Hypothalamus (tissue), 51 donors: ENCODE data around the gene MRTFA.
"Not testable (repeated sequence)": the region's sequence is repeated elsewhere in the genome, so short reads cannot be mapped to it uniquely, and the experiment has no call there.

Experiments used
- DNase-seq, 51 donors: peaks; one replicate each; lab custom pipeline; 2025; lab: John Stamatoyannopoulos, UW

Gene MRTFA

DNA sequence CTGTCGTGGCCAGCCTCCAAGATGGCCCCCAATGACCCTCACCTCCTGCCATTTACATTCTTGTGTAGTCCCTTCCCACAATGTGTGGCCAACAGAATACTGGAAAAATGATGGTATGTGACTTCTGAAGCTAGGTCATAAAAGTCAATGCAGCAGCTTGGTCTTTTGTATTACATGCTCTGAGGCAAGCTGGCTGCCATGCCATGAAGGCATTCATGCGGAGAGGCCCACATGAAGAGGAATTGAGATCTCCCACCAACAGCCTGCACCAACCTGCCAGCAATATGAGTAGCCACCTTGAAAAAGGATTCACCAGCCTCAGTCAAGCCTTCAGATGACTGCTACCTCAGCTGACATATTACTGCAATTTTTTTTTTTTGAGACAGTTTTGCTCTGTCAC, 4.6 kb downstream of the MRTFA start:
- no peak for DNase-seq

DNA sequence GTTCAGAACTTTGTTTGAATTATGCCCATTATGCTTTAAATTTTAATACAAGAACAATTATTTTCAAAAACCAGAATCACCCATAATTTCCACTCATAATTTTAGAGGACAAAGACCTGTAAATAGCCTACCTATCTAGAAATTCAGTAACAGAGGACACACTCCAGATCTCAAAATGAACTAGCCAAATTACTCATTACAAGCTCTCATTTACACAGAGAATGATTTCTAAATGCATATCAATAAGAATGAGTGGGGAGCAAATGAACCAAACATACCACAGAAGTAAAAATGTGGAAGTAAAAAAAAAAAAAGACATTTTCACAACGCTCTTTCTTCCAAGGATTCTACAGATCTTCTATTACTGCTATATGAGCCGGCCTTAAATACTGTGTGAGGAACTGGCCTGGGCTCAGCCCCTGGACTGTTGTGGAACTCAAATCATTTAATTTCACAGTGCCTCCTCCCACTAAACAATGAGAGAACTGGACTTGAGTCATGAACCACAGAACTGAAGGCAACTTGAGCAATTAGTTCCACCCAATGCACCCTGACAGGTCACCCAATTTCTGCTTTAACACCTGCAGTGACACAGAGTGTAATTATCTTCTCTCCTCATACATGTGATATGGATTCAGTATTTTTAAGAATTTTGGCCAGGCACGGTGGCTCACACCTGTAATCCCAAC, 8.0 kb downstream of the MRTFA start:
- no peak for DNase-seq

- DNase-seq: no peak
These were observed 8.9 kb downstream of the MRTFA start for GRCh38 chr22:40627612-40628011.

GRCh38 chr22:40626851-40627250, 9.7 kb downstream of the MRTFA start:
- no peak for DNase-seq

- not testable (repeated sequence) for DNase-seq
These were observed 10.7 kb downstream of the MRTFA start for GRCh38 chr22:40625794-40626193.

DNA sequence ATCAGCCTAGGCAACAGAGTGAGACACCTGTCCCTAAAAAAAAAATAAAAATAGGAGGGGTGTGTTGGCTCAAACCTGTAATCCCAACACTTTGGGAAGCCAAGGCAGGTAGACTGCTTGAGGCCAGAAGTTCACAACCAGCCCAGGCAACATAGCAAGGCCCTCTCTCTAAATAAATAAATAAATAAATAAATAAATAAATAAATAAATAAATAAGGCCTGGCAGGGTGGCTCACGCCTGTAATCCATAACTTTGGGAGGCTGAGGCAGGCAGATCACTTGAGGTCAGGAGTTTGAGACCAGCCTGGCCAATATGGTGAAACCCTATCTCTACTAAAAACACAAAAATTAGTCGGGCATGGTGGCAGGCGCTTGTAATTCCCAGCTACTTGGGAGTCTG, 11.2 kb downstream of the MRTFA start:
- not testable (repeated sequence) for DNase-seq

- DNase-seq: no peak
These were observed 11.7 kb downstream of the MRTFA start for GRCh38 chr22:40624770-40625169.

DNA sequence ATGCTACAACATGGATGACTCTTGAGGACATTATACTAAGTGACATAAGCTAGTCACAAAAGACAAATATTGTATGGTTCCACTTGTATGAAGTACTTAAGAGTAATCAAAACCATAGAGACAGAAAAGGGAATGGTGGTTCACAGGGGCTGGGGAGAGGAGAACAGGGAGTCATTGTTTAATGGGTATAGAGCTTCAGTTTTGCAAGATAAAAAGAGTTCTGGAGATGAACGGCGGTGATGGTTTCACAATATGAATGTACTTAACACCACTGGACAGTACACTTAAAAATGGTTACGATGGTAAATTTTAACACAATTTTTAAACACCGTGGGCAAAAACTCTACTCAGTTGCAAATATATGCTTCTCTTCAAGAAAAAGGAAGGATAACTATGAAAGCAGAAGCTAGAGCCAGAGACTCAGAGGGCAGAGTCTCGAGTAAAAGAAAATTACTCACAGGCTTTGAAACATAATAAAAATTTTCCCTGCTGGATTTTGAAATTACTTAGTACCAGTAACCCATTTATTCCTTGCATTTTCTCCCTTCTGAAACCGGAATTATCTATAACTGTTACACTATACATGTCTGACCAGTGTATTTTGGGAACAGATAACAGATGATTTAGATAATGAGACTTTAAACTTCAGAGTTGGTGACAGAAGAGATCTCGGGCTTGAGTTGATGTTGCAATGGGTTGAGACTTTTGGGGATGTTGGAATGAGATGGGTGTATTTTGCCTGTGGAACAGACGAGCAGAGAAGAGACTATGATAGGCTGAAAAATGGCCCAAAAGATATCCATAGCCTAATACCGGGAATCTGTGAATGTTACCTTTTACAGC, 15.0 kb downstream of the MRTFA start:
- DNase-seq: no peak

GRCh38 chr22:40620464-40621046, 16.0 kb downstream of the MRTFA start:
- DNase-seq: no peak

DNA sequence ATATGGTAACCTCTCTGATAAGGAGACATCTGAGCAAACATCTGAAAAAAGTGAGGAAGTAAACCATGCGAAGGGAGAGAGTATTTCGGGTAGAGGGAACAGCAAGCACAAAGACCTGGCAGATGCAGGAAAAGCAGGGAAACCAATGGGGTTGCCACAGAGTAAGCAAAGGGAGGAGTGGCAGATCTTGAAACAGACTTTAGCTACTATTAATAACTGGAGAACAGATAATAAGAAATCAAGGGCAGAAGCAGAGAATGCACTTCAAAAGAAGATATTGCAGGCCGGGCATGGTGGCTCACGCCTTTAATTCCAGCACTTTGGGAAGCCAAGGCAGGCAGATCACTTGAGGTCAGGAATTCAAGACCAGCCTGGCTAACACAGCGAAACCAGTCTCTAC, 18.1 kb downstream of the MRTFA start:
- DNase-seq: no peak

DNA sequence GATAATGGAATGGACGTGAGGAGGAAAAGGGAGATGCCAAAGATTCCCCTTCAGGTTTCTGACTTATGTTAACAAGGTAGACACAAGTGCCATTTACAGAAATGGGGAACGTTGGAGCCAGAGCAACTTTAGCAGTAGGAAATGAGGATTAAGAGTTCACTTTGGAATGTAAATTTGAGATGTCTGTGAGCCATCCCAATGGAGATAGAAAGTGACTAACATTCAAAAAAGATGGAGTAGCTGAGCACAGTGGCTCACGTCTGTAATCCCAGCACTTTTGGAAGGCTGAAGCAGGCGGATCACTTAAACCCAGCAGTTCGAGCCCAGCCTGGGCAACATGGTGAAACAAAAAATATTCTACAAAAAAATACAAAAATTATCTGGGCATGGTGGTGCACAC, 19.9 kb downstream of the MRTFA start:
- no peak for DNase-seq

DNA sequence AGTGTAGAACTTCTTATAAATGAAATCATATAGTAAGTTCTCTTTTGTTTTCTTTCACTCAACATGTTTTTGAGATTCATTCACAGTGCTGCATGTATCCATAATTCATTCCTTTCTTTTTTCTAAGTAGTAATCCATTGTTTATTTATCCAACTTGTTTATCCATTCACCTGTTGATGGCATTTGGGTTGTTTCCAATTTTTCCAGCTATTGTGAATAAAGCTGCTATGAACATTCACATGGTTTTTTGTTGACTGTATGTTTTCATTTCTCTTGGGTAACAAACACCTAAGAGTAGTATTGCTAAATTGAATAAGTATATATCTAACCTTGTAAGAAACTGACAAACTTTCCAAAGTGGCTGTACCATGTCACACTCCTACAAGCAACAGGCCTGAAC, 23.5 kb downstream of the MRTFA start:
- DNase-seq: no peak

- no peak for DNase-seq
These were observed 24.2 kb downstream of the MRTFA start for GRCh38 chr22:40612291-40612751.

DNA sequence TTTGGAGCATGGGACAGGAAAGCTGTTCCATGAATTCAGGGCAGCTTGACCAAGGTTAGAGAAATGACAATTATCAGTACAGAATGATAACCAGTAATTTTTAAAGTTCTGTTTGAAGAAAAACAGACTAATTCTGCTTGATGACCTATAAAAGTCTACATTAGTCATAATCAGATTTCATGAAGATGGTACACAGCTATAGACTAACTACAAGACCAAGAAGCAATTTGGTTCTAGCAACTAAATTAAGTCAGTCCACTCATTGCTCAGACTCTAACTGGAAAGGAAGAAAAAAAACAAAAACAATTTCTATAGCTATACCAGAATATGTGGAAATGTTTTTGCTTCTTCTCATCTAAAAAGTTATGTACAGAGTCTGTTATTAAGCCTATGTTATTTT, 24.9 kb downstream of the MRTFA start:
- DNase-seq: no peak

GRCh38 chr22:40610329-40610850, 26.1 kb downstream of the MRTFA start:
- no peak for DNase-seq

GRCh38 chr22:40609216-40609615, 27.3 kb downstream of the MRTFA start:
- no peak for DNase-seq

- DNase-seq: no peak
These were observed 29.0 kb downstream of the MRTFA start for GRCh38 chr22:40607506-40607905.

- no peak for DNase-seq
These were observed 30.2 kb downstream of the MRTFA start for GRCh38 chr22:40606306-40606705.

- DNase-seq: no peak
These were observed 30.8 kb downstream of the MRTFA start for GRCh38 chr22:40605761-40606160.

- no peak for DNase-seq
These were observed 33.4 kb downstream of the MRTFA start for GRCh38 chr22:40603088-40603605.

DNA sequence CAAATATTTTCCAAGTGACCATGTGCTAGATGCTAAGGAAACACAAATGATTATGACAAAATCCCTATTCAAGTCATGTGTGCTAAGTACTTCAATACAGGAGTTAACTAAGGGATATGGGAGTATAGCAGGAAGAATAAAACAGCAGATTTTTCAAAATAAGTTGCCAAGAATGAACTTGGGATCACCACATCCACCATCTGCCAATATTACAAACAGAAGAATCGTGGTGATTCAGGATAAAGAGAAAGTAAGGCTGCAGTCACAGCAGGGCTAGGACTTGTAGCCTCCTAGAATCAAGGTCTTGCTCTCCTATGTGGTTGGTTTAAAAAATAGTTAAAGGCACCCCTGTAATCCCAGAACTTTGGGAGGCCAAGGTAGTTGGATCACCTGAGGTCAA, 34.3 kb downstream of the MRTFA start:
- DNase-seq: no peak
